HK-2 (cell line): ENCODE measurements around the gene COL10A1.
"Not testable (repeated sequence)": the region's sequence is repeated elsewhere in the genome, so short reads cannot be mapped to it uniquely, and the experiment has no call there.

Experiments used
- DNase-seq: peaks from one replicate; pipeline ENCODE4 v3.0.0-alpha.2; 2018; ENCODE audit not compliant: unreplicated experiment

COL10A1 gene

DNA sequence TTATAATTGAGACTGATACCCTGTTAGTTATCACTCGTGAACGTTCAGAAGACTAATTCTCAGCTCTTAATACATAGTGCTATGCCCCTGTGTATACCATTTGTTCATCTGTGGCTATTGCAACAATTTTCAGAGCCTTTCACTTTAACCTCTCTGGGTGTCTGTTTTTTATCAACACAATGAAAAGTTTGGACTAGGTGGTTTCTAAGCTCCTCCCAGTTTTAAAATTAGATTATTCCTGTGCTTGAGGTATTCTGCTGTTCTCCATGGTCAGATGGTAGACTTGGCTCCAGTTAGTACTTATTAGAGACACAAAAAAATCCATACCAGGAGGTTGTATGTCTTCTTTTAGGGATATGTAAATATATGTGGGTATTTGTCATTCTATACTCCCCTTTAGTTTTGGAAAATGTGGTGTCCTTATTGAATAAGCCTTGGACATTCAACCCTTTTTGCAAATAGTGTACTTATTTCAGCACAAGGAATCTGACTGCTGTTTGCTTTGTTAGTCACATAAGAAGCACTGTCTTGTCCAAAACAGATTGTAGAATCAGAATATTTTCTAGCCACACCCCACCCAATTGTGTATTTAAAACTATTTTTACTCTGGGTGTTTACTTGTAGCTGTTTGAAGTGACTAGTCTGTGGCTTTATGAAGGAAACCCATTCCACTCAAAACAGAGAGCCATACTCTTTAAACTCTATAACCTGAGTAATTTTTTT, 2.0 kb upstream of the COL10A1 start:
- no peak for DNase-seq

DNA sequence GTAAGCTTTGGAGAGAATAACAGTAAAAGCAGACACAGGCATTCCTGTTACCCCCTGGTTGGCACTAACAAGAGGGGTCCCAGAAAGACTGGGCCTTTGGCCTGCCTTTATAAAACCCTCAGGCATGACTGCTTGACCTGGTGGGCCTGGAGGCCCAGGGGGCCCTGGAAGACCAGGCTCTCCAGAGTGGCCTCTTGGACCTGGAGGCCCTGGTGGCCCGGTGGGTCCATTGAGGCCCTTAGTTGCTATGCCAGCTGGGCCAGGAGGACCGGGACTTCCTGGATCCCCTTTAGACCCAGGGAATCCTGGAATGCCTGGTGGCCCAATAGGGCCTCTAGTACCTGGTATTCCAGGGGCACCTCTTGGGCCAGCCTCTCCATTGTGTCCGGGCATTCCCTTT, 5.5 kb downstream of the COL10A1 start:
- no peak for DNase-seq

DNA sequence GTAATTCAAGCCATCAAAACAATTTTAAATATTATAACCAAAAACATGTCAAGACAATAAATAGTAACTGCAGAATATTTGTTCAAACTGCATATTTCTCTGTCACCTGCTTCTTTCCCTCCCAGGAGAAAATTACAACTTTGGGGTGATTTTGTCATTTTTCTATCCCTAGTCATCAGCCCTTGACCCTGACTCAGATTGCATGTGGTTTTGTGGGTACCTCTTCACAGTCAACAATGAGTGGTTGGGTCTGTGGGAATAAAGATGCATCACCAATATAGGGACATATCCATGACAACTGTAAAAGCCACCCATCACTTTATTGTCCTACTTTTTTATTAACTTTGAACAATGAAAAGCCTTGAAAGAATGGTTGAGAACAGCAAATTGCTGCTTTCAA, 7.3 kb downstream of the COL10A1 start:
- DNase-seq, result peak; percentile 27

DNA sequence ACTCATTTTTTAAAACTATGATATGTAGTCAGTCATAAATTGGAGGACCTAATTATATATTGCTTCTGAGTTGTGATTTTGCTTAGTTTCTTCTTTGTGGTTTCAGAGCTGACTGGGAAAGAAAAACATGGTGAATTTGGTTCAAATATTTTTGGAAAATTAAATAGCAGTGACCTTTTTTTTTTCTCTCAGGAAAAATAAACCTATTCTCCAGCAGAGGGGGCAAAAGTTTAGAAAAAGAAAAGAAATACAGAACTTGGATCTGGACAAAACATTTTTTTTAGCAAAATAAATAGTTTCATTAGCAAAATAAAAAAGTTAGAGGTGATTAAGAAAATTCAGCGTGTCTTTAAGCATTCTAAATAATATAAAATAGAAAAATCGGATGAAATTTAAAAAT, 10.2 kb downstream of the COL10A1 start:
- DNase-seq, result no peak

DNA sequence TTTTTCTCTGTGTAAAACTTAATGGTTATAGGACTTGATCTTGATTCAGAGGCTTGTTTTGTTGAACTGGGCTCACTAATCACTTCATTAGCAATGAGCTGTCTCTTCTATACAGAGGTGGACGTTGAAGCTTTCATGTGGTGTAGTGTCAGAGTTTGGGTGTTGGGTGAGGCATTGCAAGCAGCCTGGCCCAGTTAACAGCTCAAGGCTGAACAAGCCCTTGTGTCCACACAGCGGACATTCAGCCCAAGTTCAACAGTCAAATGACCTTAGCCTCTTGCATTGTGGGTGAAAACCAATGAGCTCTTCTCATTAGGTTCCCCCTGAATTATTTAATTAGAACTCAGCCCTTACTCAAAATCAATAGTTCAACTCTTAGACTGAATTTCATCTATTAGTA, 12.5 kb downstream of the COL10A1 start:
- DNase-seq, result no peak

DNA sequence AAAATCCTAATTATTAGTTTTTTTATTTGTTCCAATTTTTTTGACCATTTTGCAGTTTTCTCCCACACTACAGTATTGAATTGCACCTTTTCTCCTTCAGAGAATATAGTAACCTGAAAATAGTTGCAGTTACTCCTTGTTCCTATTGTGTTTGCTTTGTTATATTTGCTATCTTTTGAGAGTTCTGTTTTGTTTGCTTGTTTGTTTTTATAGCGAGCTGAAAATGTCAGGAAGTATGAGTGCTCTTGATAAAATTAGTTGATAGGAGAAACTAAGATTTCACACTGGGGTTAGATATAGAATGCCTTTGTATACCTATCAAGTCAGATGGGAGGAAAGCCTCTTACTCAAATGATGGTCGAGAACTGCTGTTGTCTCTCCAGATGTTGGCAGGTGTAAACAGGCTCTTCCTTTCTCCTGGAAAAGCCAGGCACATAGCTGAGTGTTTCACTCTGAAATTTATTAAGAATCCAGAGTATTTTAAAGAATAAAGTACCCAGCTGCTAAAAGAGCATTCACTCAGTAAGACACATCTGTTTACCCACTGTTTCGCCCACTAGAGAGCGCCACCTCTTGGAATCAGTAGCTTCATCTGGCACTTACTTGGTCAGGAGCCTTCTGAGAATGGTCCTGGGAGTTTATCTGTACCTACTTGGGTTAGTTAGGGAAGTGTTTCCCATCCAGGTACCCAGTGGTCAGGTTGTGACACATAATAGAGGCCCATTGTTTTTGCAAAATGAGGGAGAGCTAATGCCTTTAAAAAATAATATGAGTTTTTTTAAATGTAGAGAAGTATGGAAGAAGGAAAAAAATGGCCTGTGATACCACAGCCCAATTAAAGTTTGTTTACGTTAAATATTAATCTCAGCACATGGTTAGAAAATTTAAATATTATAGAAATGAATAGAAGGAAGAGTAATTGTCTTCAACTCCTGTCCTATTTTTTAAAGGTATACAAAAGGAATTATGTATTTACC, 14.1 kb downstream of the COL10A1 start:
- DNase-seq, result no peak

DNA sequence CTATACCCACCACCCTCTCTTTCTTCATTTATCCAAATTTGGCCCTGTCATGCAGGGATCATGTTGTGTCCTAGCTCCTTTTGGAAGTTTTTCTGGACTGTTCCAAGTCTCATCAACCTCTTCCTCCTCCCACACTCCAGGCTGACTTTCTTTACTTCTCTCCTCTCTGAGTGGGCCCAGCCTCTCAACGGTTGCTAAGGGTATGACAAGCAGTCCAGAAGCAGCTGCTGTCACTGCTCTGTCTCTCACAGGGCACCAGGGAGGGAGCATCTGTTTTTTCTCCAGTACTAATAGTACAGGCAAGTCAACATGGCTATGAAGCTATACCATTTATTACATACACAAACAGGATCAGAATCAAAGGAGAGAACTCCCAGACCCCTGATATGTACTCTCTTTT, 17.1 kb downstream of the COL10A1 start:
- DNase-seq, result no peak

DNA sequence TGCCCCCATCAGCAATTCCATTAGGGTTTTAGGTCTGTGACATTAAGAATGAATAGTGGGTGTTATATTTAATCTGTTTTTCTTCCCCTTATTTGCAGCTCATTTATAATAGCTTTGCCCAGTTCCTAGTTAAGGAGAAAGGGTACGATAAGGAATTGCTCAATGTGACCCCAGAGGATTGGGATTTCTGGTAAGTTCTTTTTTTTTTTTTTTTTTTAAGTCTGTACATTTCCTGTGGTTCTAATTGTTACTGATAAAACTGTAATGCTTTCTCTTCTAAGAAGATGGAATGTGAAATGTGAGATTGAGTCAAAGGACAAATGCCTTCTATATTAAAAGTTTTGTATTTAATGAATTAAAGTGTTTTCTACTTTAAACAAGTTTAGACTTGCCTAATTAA, 19.8 kb downstream of the COL10A1 start:
- no peak for DNase-seq

DNA sequence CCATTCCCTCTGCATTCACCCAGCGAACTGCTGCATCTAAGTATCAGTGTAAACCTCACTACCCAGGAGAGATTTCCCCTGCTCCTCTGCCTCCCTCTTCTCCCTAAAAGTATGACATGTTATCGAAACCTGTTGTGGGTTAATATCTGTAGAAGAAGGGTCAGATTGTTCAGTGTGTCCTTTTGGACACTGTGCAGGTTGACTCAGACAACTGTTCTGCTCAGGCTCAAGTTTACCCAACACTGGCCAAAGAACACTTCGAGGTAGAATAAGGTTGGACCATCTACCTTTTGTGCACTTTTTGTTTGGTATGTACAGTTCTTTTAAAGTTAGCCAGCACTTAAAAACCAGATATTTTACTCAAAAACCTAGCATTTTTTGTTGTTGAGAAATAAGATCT, 20.7 kb downstream of the COL10A1 start:
- DNase-seq, result no peak

DNA sequence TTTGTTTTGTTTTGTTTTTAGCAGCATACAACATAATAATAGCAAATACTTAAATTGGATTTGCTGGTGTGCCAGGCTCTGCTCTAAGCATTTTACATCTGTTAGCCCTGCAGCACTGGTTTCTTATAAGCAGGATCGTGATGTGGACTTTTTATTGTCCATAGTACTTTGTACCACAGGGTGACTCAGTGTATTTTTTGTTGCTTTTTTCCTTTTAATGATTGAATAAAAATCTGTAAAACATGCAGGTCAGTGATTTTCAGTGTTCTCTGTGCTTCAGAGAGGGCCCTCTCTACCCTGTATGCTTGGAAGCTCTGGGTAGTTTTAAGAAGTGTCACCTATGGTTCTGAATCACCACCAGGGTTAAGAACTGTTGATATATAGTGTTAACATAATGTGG, 21.3 kb downstream of the COL10A1 start:
- no peak for DNase-seq

DNA sequence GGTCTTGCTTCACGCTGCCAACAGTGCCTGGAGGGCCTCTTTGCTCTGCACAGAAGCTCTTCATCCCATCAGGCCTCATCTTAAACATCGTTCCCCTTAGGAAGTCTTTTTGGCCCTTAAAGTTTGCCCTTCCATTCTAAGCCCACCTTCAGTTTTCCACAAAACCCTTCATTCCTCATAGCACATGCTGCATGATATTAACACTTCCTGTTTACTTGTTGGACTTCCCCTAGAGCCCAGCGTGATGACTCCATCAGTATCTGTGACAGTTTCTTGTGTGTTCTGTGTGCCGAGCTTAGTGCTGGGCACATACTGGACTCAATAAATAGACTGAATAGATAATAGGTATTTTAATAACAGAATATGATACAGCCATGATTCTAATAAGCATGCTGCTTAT, 23.1 kb downstream of the COL10A1 start:
- DNase-seq, result no peak

DNA sequence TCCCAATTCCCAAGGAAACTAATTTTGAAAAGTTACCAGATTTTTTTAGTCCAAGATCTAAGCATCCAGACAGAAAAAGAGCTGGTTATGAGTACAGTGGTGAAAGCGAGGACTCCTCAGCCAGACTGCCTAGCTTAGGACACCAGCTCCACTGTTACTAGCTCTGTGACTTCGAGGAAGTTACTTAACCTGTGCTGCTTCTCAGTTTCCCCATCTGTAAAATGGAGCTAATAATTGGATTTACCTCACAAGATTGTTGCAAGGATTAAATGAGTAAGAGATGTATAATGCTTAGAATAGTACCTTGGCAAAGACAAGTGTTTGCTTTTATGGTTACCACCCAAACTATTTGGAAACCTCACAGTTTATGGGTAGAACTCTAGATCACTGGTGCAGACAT, 24.1 kb downstream of the COL10A1 start:
- DNase-seq, result no peak

DNA sequence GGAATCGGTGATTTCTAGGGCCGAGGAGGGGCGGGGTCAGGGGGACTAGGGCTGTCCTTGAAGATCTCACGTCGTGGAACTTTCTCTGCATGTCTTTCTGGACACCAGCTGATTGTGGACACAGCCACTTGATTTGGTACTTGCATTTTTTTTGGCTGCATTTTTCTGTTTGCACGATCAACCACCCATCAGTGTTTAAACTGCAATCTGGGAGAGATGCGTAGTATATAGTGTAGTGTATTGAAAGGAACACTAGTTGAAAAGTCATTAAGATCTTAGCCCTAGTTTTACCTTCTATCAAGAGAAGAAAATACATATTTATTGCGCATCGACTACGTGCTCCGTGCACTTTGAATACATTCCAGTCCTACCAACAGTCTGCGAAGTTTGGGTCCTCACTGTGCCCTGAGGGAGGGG, 24.6 kb downstream of the COL10A1 start:
- no peak for DNase-seq

DNA sequence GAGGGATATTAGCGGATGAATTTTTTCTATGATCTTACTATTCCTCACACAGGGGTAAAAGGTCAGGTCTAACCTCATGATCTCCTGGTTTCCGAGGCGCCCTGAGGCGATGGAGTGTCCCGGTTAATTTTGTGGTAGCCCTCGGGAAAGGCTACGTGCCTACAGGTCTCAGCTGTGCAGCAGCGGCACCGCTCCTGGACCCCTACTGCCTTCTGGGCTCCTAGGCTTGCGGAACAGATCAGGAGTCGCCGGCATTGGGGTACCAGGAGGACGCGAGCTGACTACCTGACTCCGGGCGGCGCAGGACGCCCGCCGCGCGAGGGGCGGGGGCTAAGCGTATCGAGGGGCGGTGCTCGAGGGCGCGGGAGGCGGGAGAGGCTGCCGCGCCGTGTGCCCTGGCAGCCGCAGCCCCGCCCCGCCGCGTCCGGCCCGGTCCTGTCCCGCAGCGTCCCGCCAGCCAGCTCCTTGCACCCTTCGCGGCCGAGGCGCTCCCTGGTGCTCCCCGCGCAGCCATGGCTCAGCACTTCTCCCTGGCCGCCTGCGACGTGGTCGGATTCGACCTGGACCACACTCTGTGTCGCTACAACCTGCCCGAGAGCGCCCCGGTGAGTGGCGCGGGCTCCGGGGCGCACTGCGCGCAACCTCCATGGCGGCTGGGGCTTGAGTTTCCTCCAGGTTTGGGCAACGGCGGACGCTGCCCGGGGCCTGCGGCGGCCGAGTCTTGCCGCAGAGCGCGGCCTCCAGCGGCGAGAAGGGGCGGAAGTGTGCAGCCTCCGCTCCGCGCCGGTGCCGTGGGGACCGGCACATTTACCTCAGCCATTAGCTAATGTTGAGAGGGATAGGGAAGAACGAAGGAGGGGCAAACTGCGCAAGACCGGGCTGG, 25.3 kb downstream of the COL10A1 start, which contains the start of gene NT5DC1:
TSS of gene NT5DC1 (plus strand) at position 435 of the 883 bp plus-strand sequence. CDS start at position 513, 78 bp downstream.
- peak; percentile 84 for DNase-seq

DNA sequence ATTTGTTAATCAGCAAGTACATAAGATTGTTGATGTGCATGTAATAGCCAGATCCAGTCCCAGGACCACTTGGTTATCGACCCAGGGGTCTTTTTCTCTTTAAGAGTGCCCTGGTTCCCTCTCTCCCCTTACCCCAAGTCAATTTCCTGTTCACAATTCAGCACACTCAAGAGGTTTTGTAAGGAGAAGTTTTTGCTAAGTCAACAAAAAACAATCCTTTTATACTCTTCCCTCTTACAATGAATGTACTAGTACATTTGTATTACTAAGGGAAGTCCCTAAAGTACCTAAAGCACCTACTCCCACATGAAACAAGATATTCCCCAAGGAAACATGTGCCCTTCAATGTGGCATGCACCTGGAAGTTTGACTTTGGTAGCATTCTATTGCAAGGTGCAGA, 26.9 kb downstream of the COL10A1 start:
- no peak for DNase-seq

DNA sequence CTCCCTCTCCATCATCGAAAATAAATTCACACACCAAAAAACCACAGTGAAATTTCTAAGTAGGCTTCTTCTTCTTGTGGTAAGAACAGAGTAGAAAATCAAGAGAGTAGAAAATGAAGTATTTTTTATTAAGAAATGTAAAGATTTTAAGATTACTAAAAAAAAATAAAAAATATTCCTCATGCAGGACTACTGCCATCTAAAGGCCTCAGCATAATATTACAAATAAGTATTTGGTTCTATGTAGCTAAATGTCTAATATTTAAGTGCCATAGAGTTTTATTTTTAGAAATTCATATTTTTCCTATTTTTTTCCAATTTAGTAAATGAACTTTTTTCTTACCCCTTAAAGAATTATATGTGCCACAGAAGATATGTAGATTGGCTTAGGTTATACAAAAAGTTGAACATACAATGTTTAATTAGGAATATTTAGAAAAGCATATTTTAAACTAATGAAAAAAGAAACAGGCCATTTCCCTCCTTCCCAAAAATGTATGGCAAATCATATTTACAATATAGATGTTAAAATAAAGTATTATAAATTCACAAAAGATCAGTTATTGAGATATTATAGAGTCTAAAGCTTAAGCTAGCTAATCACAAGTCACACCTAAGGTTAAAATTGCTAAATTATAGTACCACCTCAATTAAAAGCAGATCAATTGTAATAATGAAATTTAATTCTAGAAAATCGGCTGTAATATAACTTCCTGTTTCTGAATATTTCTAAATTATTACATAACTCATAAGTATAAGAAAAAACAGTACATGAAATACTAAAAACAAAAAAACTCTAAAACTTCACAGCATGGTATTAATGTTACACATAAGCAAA, 28.7 kb downstream of the COL10A1 start:
- DNase-seq, result no peak

DNA sequence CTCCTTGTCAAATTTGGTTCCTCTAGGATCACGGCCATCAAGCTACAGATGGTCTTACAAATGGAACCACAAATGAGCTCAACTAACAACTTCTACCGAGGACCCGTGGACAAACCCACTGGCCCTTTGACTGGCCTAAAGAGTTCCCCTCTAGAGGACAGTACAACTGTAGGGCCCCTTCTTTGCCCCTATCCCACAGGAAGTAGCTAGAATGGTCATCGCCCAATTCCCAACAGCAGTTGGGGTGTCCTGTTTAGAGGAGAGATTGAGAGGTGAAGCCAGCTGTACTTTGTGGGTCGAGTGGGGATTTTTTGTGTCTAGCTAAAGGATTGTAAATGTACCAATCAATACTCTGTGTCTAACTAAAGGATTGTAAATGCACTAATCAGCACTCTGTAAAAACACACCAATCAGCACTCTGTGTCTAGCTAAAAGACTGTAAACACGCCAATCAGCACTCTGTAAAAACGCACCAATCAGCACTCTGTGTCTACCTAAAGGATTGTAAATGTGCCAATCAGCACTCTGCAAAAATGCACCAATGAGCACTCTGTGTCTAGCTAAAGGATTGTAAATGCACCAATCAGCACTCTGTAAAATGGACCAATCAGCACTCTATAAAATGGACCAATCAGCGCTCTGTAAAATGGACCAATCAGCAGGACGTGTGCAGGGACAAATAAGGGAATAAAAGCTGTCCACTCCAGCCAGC, 29.7 kb downstream of the COL10A1 start:
- not testable (repeated sequence) for DNase-seq

DNA sequence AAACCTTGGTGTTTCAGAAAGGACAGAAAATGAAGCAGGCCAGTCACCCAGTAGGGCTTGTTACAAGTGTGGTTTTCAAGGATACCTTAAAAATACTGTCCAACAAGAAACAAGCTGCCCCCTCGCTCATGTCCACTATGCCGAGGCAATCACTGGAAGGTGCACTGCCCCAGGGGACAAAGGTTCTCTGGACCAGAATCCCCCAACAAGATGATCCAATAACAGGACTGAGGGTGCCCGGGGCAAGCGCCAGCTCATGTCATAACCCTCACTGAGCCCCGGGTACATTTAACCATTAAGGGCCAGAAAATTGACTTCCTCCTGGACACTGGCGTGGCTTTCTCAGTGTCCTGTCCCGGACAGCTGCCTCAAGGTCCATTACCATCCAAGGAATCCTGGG, 31.9 kb downstream of the COL10A1 start:
- no peak for DNase-seq

DNA sequence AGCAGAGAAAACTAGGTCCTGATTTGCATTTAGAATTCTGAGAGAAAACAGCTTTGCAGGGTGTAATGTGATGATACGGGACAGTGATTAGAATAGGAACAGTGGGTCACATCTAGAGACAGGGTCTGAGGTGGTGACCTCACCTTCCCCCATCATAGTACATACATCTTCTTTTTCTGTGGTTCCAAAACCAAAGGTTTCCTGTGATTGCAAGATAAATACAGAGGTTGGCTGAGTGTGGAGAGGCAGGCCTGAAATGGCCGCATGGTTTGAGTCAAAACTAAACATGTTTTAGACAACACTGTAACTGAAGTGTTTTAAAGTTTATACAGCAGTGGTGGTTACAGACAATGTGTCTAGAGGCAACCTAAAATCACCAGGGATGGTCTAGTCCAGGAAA, 35.7 kb downstream of the COL10A1 start:
- no peak for DNase-seq

DNA sequence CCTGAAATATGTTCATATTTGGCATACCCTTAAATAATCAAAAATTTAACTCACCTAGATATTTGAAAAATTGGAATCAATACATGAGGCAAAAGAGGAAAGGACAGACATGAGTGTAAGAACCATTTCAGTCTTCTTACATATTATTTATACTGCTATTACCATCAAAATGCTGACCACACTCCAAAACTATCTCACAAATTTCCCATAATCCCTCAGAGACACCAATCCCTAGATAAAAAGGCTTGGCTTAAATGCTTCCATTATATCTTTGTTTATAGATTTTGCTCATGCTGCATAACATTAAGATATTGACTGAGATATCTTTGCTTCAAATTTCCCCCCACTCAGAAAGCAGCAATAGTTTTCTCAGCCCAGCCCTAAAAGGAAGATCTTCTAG, 37.0 kb downstream of the COL10A1 start:
- DNase-seq, result no peak
